HL-60 (cell line): ENCODE data around the gene PLA1A.

Experiments used
- DNase-seq, 2 experiments: peaks; one replicate each; pipeline ENCODE4 v3.0.0-alpha.2; 2010 to 2020; ENCODE audit warnings: low read depth in 1 of 2, low spot score in 1 of 2
- H3K27ac ChIP-seq: fragments of 250-450 bp; sonication (Bioruptor Pico); replicated peaks from 2 replicates; pipeline ENCODE4 v1.5.1; 2020; ENCODE audit warnings: mild to moderate bottlenecking, moderate library complexity
- H3K27me3 ChIP-seq: fragments of 250-450 bp; sonication (Bioruptor Pico); 2 replicates; pipeline ENCODE4 v1.5.1; 2021; ENCODE audit warnings: mild to moderate bottlenecking, moderate library complexity; ENCODE audit not compliant: insufficient read depth, poor library complexity, severe bottlenecking
- H3K4me3 ChIP-seq: replicated peaks from 2 replicates; pipeline ENCODE4 v1.5.1; 2011; ENCODE audit warnings: mild to moderate bottlenecking, control low read depth, low read length; ENCODE audit not compliant: insufficient read depth
- CTCF ChIP-seq: IDR thresholded peaks from one replicate; pipeline ENCODE4 v1.5.1; 2011; ENCODE audit warnings: low read length, control low read depth, inconsistent platforms; ENCODE audit not compliant: insufficient read depth
- GABPA ChIP-seq: IDR thresholded peaks from 2 replicates; pipeline ENCODE4 v1.6.1; 2012; ENCODE audit warnings: low read depth
- POLR2AphosphoS5 ChIP-seq: IDR thresholded peaks from 2 replicates; pipeline ENCODE4 v1.6.1; 2012; ENCODE audit warnings: low read depth
- REST ChIP-seq: IDR thresholded peaks from 2 replicates; pipeline ENCODE4 v1.6.1; 2012; ENCODE audit warnings: low read depth; ENCODE audit not compliant: insufficient replicate concordance
- SPI1 ChIP-seq: IDR thresholded peaks from 2 replicates; pipeline ENCODE4 v1.6.1; 2012; ENCODE audit warnings: low read depth, mild to moderate bottlenecking, borderline replicate concordance

The PLA1A gene

DNA sequence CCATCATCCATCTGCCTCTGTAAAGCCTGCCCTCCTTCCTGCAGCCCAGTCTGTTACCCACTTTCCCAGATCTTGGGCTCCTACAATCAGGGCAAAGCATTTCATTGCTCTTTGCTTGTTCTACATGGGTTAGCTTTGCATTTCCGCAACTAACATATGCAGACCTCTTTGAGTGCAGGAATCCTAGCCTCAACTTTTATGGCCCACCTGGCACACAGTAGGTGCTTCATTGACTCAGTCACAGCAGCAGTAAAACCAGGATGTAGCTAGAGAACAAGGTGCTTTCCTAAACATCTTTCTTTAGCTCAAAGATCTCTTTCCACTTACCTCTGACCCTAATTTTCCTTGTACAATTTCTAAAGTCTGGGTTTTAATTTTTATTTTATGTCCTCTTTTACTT, 41.8 kb upstream of the PLA1A start:
- no peaks in the 10 kb centered on the region for H3K27me3 ChIP-seq
- H3K27ac ChIP-seq = no peak overlapping the region
- H3K4me3 ChIP-seq = no peak overlapping the region
- no peak for DNase-seq
- TF ChIP-seq CTCF = no peak
- TF ChIP-seq REST = no peak
- TF ChIP-seq POLR2AphosphoS5 = no peak
- TF ChIP-seq GABPA = no peak
- TF ChIP-seq SPI1 = no peak

- Histone ChIP-seq H3K27me3 (no peaks in the 10 kb centered on the region), H3K27ac (no peak overlapping the region), H3K4me3 (no peak overlapping the region)
- no peak for DNase-seq
- TF ChIP-seq CTCF (no peak), GABPA (no peak), SPI1 (no peak)
Observed at GRCh38 chr3:119557192-119557876, 40.4 kb upstream of the PLA1A start.

- no peak for DNase-seq
- Histone ChIP-seq H3K4me3 (no peak overlapping the region), H3K27me3 (no peaks in the 10 kb centered on the region), H3K27ac (no peak overlapping the region)
- TF ChIP-seq REST (no peak), GABPA (no peak), POLR2AphosphoS5 (no peak)
Observed at GRCh38 chr3:119557877-119558269, 39.8 kb upstream of the PLA1A start.

- Histone ChIP-seq H3K27ac (no peak overlapping the region), H3K4me3 (no peak overlapping the region), H3K27me3 (no peaks in the 10 kb centered on the region)
- no peak for DNase-seq
- TF ChIP-seq SPI1 (no peak), GABPA (no peak), REST (no peak), POLR2AphosphoS5 (no peak), CTCF (no peak)
Observed at GRCh38 chr3:119558626-119559317, 38.9 kb upstream of the PLA1A start.
